HEK293 (cell line): ENCODE data around the gene CDKN2AIP.

Source experiments
- GLI2 ChIP-seq: fragments of 450-650 bp; formaldehyde crosslinking; IDR thresholded peaks from 2 replicates; pipeline ENCODE4; 2017; ENCODE audit warnings: missing biosample characterization, missing genetic modification characterization, low read depth, borderline replicate concordance
- KLF7 ChIP-seq: fragments of 450-650 bp; formaldehyde crosslinking; IDR thresholded peaks from 2 replicates; pipeline ENCODE4 v1.5.1; 2016; ENCODE audit warnings: missing biosample characterization, missing genetic modification characterization, borderline replicate concordance
- REPIN1 ChIP-seq: fragments of 450-650 bp; formaldehyde crosslinking; IDR thresholded peaks from 2 replicates; pipeline ENCODE4 v1.5.1; 2017; ENCODE audit warnings: missing biosample characterization, missing genetic modification characterization, low read depth
- YY2 ChIP-seq: fragments of 450-650 bp; formaldehyde crosslinking; IDR thresholded peaks from 2 replicates; pipeline ENCODE4 v1.5.1; 2016; ENCODE audit warnings: missing biosample characterization, missing genetic modification characterization
- ZBTB1 ChIP-seq: fragments of 450-650 bp; formaldehyde crosslinking; IDR thresholded peaks from 2 replicates; pipeline ENCODE4 v1.5.1; 2016; ENCODE audit warnings: missing biosample characterization, missing genetic modification characterization
- ZFP3 ChIP-seq: fragments of 450-650 bp; formaldehyde crosslinking; IDR thresholded peaks from 2 replicates; pipeline ENCODE4 v1.5.1; 2016; ENCODE audit warnings: low read depth, missing biosample characterization, missing genetic modification characterization
- ZNF10 ChIP-seq: fragments of 450-650 bp; formaldehyde crosslinking; IDR thresholded peaks from 2 replicates; pipeline ENCODE4 v1.5.1; 2017; ENCODE audit warnings: missing biosample characterization, missing genetic modification characterization
- ZNF121 ChIP-seq: fragments of 450-650 bp; formaldehyde crosslinking; IDR thresholded peaks from 2 replicates; pipeline ENCODE4 v1.5.1; 2016; ENCODE audit warnings: missing biosample characterization, missing genetic modification characterization
- ZNF140 ChIP-seq: fragments of 450-650 bp; formaldehyde crosslinking; IDR thresholded peaks from 2 replicates; pipeline ENCODE4 v1.5.1; 2016; ENCODE audit warnings: missing biosample characterization, missing genetic modification characterization
- ZNF18 ChIP-seq: fragments of 450-650 bp; formaldehyde crosslinking; IDR thresholded peaks from 2 replicates; pipeline ENCODE4 v1.5.1; 2016; ENCODE audit warnings: missing biosample characterization, missing genetic modification characterization
- ZNF19 ChIP-seq: fragments of 450-650 bp; formaldehyde crosslinking; IDR thresholded peaks from 2 replicates; pipeline ENCODE4; 2016; ENCODE audit warnings: missing biosample characterization, missing genetic modification characterization, low read depth
- ZNF266 ChIP-seq: fragments of 450-650 bp; formaldehyde crosslinking; IDR thresholded peaks from 2 replicates; pipeline ENCODE4 v1.5.1; 2016; ENCODE audit warnings: missing biosample characterization, missing genetic modification characterization, low read depth
- ZNF362 ChIP-seq: fragments of 450-650 bp; formaldehyde crosslinking; IDR thresholded peaks from 2 replicates; pipeline ENCODE4 v1.5.1; 2016; ENCODE audit warnings: missing biosample characterization, missing genetic modification characterization
- ZNF416 ChIP-seq: fragments of 450-650 bp; formaldehyde crosslinking; IDR thresholded peaks from 2 replicates; pipeline ENCODE4 v1.5.1; 2016; ENCODE audit warnings: missing biosample characterization, missing genetic modification characterization
- ZNF426 ChIP-seq: fragments of 450-650 bp; formaldehyde crosslinking; IDR thresholded peaks from 2 replicates; pipeline ENCODE4 v1.5.1; 2017; ENCODE audit warnings: missing biosample characterization, missing genetic modification characterization, mild to moderate bottlenecking, inconsistent platforms, moderate library complexity
- ZNF510 ChIP-seq: fragments of 450-650 bp; formaldehyde crosslinking; IDR thresholded peaks from 2 replicates; pipeline ENCODE4 v1.5.1; 2018; ENCODE audit warnings: mild to moderate bottlenecking, missing genetic modification characterization, missing biosample characterization; ENCODE audit not compliant: insufficient replicate concordance
- ZNF560 ChIP-seq: fragments of 450-650 bp; formaldehyde crosslinking; IDR thresholded peaks from 2 replicates; pipeline ENCODE4 v1.5.1; 2017; ENCODE audit warnings: missing biosample characterization, missing genetic modification characterization, borderline replicate concordance
- ZNF580 ChIP-seq: fragments of 450-650 bp; formaldehyde crosslinking; IDR thresholded peaks from 2 replicates; pipeline ENCODE4 v1.5.1; 2016; ENCODE audit warnings: missing biosample characterization, missing genetic modification characterization
- ZNF596 ChIP-seq: fragments of 450-650 bp; IDR thresholded peaks from 2 replicates; pipeline ENCODE4 v1.5.0; 2018; ENCODE audit warnings: missing biosample characterization, mild to moderate bottlenecking, missing genetic modification characterization, moderate library complexity
- ZNF692 ChIP-seq: fragments of 450-650 bp; formaldehyde crosslinking; IDR thresholded peaks from 2 replicates; pipeline ENCODE4 v1.5.1; 2016; ENCODE audit warnings: missing biosample characterization, missing genetic modification characterization
- ZNF747 ChIP-seq: fragments of 450-650 bp; formaldehyde crosslinking; IDR thresholded peaks from 2 replicates; pipeline ENCODE4 v1.5.1; 2016; ENCODE audit warnings: missing biosample characterization, missing genetic modification characterization
- ZNF777 ChIP-seq: fragments of 450-650 bp; formaldehyde crosslinking; IDR thresholded peaks from 2 replicates; pipeline ENCODE4 v1.5.1; 2017; ENCODE audit warnings: missing biosample characterization, missing genetic modification characterization, borderline replicate concordance
- TF ChIP-seq, protein P1 (sequence below): fragments of 450-650 bp; formaldehyde crosslinking; IDR thresholded peaks from 2 replicates; pipeline ENCODE4 v1.5.1; 2016; ENCODE audit warnings: missing biosample characterization, missing genetic modification characterization
- TF ChIP-seq, protein P2 (sequence below): fragments of 450-650 bp; formaldehyde crosslinking; IDR thresholded peaks from 2 replicates; pipeline ENCODE4; 2016; ENCODE audit warnings: missing biosample characterization, missing genetic modification characterization
- TF ChIP-seq, protein P3 (sequence below): sonication (generic); formaldehyde crosslinking; IDR thresholded peaks from 2 replicates; pipeline ENCODE4 v1.8.1; 2022; ENCODE audit warnings: mild to moderate bottlenecking, moderate library complexity, missing genetic modification reagents
- TF ChIP-seq, protein P4 (sequence below): fragments of 450-650 bp; formaldehyde crosslinking; IDR thresholded peaks from 2 replicates; pipeline ENCODE4 v1.5.1; 2016; ENCODE audit warnings: missing biosample characterization, missing genetic modification characterization
- TF ChIP-seq, protein P5 (sequence below): IDR thresholded peaks from 2 replicates; pipeline ENCODE4 v1.6.1; 2011; ENCODE audit warnings: mild to moderate bottlenecking, low read depth, low read length, borderline replicate concordance

CDKN2AIP gene

GRCh38 chr4:183407128-183407585 lies 37.3 kb upstream of the CDKN2AIP start (continued):
- TF ChIP-seq, protein P1, sequence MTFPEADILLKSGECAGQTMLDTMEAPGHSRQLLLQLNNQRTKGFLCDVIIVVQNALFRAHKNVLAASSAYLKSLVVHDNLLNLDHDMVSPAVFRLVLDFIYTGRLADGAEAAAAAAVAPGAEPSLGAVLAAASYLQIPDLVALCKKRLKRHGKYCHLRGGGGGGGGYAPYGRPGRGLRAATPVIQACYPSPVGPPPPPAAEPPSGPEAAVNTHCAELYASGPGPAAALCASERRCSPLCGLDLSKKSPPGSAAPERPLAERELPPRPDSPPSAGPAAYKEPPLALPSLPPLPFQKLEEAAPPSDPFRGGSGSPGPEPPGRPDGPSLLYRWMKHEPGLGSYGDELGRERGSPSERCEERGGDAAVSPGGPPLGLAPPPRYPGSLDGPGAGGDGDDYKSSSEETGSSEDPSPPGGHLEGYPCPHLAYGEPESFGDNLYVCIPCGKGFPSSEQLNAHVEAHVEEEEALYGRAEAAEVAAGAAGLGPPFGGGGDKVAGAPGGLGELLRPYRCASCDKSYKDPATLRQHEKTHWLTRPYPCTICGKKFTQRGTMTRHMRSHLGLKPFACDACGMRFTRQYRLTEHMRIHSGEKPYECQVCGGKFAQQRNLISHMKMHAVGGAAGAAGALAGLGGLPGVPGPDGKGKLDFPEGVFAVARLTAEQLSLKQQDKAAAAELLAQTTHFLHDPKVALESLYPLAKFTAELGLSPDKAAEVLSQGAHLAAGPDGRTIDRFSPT (tag by site-specific recombination), result peak; percentile 70; the same call in 1 of the 2 replicates
- TF ChIP-seq YY2 (no peak), ZNF692 (tag by site-specific recombination) (peak; percentile 99), ZNF362 (tag by site-specific recombination) (no peak), ZNF596 (tag by site-specific recombination) (no peak), ZNF777 (tag by site-specific recombination) (no peak), ZFP3 (tag by site-specific recombination) (no peak), ZNF416 (tag by site-specific recombination) (no peak), ZNF10 (tag by site-specific recombination) (no peak), ZNF747 (tag by site-specific recombination) (no peak), ZNF121 (no peak), ZNF510 (tag by site-specific recombination) (no peak), ZNF266 (tag by site-specific recombination) (no peak), ZNF18 (tag by site-specific recombination) (no peak), ZNF19 (tag by site-specific recombination) (no peak), ZNF560 (tag by site-specific recombination) (no peak), ZNF140 (no peak), ZBTB1 (tag by site-specific recombination) (no peak), ZNF426 (no peak), REPIN1 (tag by site-specific recombination) (no peak), GLI2 (tag by site-specific recombination) (no peak), ZNF580 (tag by site-specific recombination) (no peak), KLF7 (tag by site-specific recombination) (no peak)
- TF ChIP-seq, protein P2, sequence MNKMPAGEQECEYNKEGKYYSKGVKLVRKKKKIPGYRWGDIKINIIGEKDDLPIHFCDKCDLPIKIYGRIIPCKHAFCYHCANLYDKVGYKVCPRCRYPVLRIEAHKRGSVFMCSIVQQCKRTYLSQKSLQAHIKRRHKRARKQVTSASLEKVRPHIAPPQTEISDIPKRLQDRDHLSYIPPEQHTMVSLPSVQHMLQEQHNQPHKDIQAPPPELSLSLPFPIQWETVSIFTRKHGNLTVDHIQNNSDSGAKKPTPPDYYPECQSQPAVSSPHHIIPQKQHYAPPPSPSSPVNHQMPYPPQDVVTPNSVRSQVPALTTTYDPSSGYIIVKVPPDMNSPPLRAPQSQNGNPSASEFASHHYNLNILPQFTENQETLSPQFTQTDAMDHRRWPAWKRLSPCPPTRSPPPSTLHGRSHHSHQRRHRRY (tag by site-specific recombination), result no peak
- TF ChIP-seq, protein P3, sequence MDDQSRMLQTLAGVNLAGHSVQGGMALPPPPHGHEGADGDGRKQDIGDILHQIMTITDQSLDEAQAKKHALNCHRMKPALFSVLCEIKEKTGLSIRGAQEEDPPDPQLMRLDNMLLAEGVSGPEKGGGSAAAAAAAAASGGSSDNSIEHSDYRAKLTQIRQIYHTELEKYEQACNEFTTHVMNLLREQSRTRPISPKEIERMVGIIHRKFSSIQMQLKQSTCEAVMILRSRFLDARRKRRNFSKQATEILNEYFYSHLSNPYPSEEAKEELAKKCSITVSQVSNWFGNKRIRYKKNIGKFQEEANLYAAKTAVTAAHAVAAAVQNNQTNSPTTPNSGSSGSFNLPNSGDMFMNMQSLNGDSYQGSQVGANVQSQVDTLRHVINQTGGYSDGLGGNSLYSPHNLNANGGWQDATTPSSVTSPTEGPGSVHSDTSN (CRISPR knock-in tag), result no peak
- TF ChIP-seq, protein P4, sequence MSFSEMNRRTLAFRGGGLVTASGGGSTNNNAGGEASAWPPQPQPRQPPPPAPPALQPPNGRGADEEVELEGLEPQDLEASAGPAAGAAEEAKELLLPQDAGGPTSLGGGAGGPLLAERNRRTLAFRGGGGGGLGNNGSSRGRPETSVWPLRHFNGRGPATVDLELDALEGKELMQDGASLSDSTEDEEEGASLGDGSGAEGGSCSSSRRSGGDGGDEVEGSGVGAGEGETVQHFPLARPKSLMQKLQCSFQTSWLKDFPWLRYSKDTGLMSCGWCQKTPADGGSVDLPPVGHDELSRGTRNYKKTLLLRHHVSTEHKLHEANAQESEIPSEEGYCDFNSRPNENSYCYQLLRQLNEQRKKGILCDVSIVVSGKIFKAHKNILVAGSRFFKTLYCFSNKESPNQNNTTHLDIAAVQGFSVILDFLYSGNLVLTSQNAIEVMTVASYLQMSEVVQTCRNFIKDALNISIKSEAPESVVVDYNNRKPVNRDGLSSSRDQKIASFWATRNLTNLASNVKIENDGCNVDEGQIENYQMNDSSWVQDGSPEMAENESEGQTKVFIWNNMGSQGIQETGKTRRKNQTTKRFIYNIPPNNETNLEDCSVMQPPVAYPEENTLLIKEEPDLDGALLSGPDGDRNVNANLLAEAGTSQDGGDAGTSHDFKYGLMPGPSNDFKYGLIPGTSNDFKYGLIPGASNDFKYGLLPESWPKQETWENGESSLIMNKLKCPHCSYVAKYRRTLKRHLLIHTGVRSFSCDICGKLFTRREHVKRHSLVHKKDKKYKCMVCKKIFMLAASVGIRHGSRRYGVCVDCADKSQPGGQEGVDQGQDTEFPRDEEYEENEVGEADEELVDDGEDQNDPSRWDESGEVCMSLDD (tag by site-specific recombination), result peak; percentile 58; the same call in 1 of the 2 replicates
- TF ChIP-seq, protein P5, sequence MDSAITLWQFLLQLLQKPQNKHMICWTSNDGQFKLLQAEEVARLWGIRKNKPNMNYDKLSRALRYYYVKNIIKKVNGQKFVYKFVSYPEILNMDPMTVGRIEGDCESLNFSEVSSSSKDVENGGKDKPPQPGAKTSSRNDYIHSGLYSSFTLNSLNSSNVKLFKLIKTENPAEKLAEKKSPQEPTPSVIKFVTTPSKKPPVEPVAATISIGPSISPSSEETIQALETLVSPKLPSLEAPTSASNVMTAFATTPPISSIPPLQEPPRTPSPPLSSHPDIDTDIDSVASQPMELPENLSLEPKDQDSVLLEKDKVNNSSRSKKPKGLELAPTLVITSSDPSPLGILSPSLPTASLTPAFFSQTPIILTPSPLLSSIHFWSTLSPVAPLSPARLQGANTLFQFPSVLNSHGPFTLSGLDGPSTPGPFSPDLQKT, result no peak
